ENCODE data around the gene TMEM182.

DNA sequence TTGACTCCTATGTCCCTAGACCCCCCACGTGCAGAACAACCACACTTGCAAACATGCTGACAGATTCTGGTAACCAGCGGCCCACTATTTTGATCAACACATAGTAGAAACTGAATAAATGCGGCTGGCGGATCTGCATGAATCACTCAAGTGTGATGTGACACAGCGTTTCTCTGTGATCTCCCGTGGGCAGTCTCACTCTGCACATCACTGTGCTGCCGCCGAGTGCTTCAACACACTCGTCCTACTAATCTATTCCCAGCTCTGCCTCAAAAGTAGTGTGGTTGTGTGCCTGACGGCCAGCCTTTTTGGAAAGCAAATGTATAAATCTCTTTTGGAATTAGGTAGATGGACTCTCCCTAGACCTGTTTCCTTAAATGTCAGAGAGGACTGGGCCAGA is 37.3 kb upstream of the TMEM182 start:
- TF ChIP-seq, protein P1, sequence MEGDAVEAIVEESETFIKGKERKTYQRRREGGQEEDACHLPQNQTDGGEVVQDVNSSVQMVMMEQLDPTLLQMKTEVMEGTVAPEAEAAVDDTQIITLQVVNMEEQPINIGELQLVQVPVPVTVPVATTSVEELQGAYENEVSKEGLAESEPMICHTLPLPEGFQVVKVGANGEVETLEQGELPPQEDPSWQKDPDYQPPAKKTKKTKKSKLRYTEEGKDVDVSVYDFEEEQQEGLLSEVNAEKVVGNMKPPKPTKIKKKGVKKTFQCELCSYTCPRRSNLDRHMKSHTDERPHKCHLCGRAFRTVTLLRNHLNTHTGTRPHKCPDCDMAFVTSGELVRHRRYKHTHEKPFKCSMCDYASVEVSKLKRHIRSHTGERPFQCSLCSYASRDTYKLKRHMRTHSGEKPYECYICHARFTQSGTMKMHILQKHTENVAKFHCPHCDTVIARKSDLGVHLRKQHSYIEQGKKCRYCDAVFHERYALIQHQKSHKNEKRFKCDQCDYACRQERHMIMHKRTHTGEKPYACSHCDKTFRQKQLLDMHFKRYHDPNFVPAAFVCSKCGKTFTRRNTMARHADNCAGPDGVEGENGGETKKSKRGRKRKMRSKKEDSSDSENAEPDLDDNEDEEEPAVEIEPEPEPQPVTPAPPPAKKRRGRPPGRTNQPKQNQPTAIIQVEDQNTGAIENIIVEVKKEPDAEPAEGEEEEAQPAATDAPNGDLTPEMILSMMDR (IDR thresholded peaks at IDR 0.05), result no peak
- TF ChIP-seq POLR2A (IDR thresholded peaks at IDR 0.05) (no peak), EP300 (IDR thresholded peaks at IDR 0.05) (no peak), POLR2AphosphoS5 (IDR thresholded peaks at IDR 0.05) (no peak)

Measured in suprapubic skin (tissue), 4 donors.